GM19351 (cell line): ENCODE data around the gene SIRPB1.
"Not testable (repeated sequence)": the region's sequence is repeated elsewhere in the genome, so short reads cannot be mapped to it uniquely, and the experiment has no call there.

Source experiments
- ATAC-seq: cut with Tn5 transposase; IDR thresholded peaks from one replicate; pipeline ENCODE4 v1.9.1; 2021; ENCODE audit warnings: mild to moderate bottlenecking, moderate library complexity; ENCODE audit not compliant: unreplicated experiment

SIRPB1 gene

GRCh38 chr20:1600736-1601135, 19.1 kb downstream of the SIRPB1 start:
- no peak for ATAC-seq

GRCh38 chr20:1595333-1595732, 24.5 kb downstream of the SIRPB1 start:
- no peak for ATAC-seq

- no peak for ATAC-seq
Observed at GRCh38 chr20:1588533-1589460, 31.0 kb downstream of the SIRPB1 start.

GRCh38 chr20:1587781-1588532, 31.9 kb downstream of the SIRPB1 start:
- ATAC-seq: no peak

- ATAC-seq: no peak
Observed at GRCh38 chr20:1579488-1579887, 40.3 kb downstream of the SIRPB1 start.

GRCh38 chr20:1577906-1578305, 41.9 kb downstream of the SIRPB1 start:
- no peak for ATAC-seq

GRCh38 chr20:1577313-1577712, 42.5 kb downstream of the SIRPB1 start:
- ATAC-seq: not testable (repeated sequence)

- ATAC-seq: no peak
Observed at GRCh38 chr20:1576641-1577040, 43.2 kb downstream of the SIRPB1 start.

- not testable (repeated sequence) for ATAC-seq
Observed at GRCh38 chr20:1576003-1576402, 43.8 kb downstream of the SIRPB1 start.

GRCh38 chr20:1571583-1571982, 48.2 kb downstream of the SIRPB1 start:
- not testable (repeated sequence) for ATAC-seq
